Measurements from ENCODE around the gene GTPBP4. TPM values are rescaled to one million over a fixed set of nuclear protein-coding genes. Genes with fewer than 3 reads are reported as not detected.

GTPBP4 gene
- total and polyA plus RNA-seq, 2 of the 13 experiments (the other 11 are each of a cell fraction or from before 2014, with no cell fraction given): 24.1 to 85.5 TPM

- TF ChIP-seq ZNF816 (CRISPR knock-in tag; IDR thresholded peaks at IDR 0.05; ENCODE audit: borderline replicate concordance) (peak; percentile 64; the same call in 1 of the 2 replicates), NFRKB (IDR thresholded peaks at IDR 0.05) (no peak), E2F1 (CRISPR knock-in tag; IDR thresholded peaks at IDR 0.05) (peak; percentile 90), ZNF7 (CRISPR knock-in tag; IDR thresholded peaks at IDR 0.05) (no peak), GPBP1L1 (CRISPR knock-in tag; IDR thresholded peaks at IDR 0.05) (no peak), ZNF280B (CRISPR knock-in tag; IDR thresholded peaks at IDR 0.05; ENCODE audit: borderline replicate concordance) (0 out of 2 replicates have a peak, but pooled peaks have one; percentile 18), ZNF776 (CRISPR knock-in tag; IDR thresholded peaks at IDR 0.05) (peak; percentile 90), RORA (CRISPR knock-in tag; IDR thresholded peaks at IDR 0.05) (no peak), TFAP4 (IDR thresholded peaks at IDR 0.05; ENCODE audit: borderline replicate concordance, low read depth) (peak; percentile 60; the same call in 1 of the 2 replicates), ZUFSP (CRISPR knock-in tag; IDR thresholded peaks at IDR 0.05; ENCODE audit: borderline replicate concordance) (no peak), SIX1 (CRISPR knock-in tag; IDR thresholded peaks at IDR 0.05; ENCODE audit: borderline replicate concordance) (peak; percentile 75; the same call in 1 of the 2 replicates), MNT (IDR thresholded peaks at IDR 0.05) (no peak; the same call in none of the 2 replicates), AGO2 (optimal IDR thresholded peaks at IDR 0.05; ENCODE audit: low read depth, low read length) (peak; percentile 99), RFX1 (IDR thresholded peaks at IDR 0.05) (no peak; the same call in 1 of the 2 replicates), RBM39 (IDR thresholded peaks at IDR 0.05; ENCODE audit: low read depth, low read length, poor library complexity, severe bottlenecking) (peak; percentile 57), CHD4 (IDR thresholded peaks at IDR 0.05; ENCODE audit: borderline replicate concordance, low read length) (no peak), ZBTB20 (CRISPR knock-in tag; IDR thresholded peaks at IDR 0.05; ENCODE audit: borderline replicate concordance, low read depth) (no peak), SSRP1 (CRISPR knock-in tag; IDR thresholded peaks at IDR 0.05) (0 out of 2 replicates have a peak, but pooled peaks have one; percentile 25), ZSCAN29 (CRISPR knock-in tag; conservative IDR thresholded peaks at IDR 0.05) (peak; percentile 77; the same call in 1 of the 2 replicates), ZNF160 (CRISPR knock-in tag; IDR thresholded peaks at IDR 0.05) (peak; percentile 52; the same call in 1 of the 2 replicates), CHCHD3 (CRISPR knock-in tag; IDR thresholded peaks at IDR 0.05) (0 out of 2 replicates have a peak, but pooled peaks have one; percentile 66)
These were observed 60.6 kb downstream of the GTPBP4 start, which contains the start of gene IDI1 (continued) for GRCh38 chr10:1048732-1049424.

All from HepG2 (cell line).